Astrocyte (in vitro differentiated cells and primary cell): ENCODE measurements around the gene HSD17B12. TPM values are rescaled to one million over a fixed set of nuclear protein-coding genes. Genes with fewer than 3 reads are reported as not detected.
"Not testable (repeated sequence)": the region's sequence is repeated elsewhere in the genome, so short reads cannot be mapped to it uniquely, and the experiment has no call there.

Experiments used
- DNase-seq: peaks from one replicate; pipeline ENCODE4 v3.0.0-alpha.2; 2010; ENCODE audit warnings: low read depth
- FAIRE-seq: peaks from 2 replicates; lab custom pipeline; 2011; peaks lifted over from hg19 to GRCh38; lab: Jason Lieb, UNC
- H2AFZ ChIP-seq: 2 replicates; pipeline ENCODE4 v1.6.0; 2012; ENCODE audit warnings: low read depth, low read length, inconsistent platforms
- H3K27ac ChIP-seq: 2 replicates; pipeline ENCODE4 v1.5.1; 2011; ENCODE audit warnings: low read depth, low read length, inconsistent platforms
- H3K27me3 ChIP-seq: 2 replicates; pipeline ENCODE4 v1.6.0; 2011; ENCODE audit warnings: low read length, inconsistent platforms; ENCODE audit not compliant: insufficient read depth
- H3K36me3 ChIP-seq: 2 replicates; pipeline ENCODE4 v1.5.1; 2011; ENCODE audit warnings: low read length, inconsistent platforms; ENCODE audit not compliant: insufficient read depth
- H3K4me1 ChIP-seq: 2 replicates; pipeline ENCODE4 v1.5.1; 2011; ENCODE audit warnings: low read length, inconsistent platforms; ENCODE audit not compliant: insufficient read depth
- H3K4me2 ChIP-seq: 2 replicates; pipeline ENCODE4 v1.6.0; 2012; ENCODE audit warnings: low read length, inconsistent platforms
- H3K4me3 ChIP-seq: 2 replicates; pipeline ENCODE4 v1.5.1; 2011; ENCODE audit warnings: low read depth, mild to moderate bottlenecking, low read length, inconsistent platforms; ENCODE audit not compliant: insufficient read depth
- H3K79me2 ChIP-seq: 2 replicates; pipeline ENCODE4 v1.6.0; 2012; ENCODE audit warnings: mild to moderate bottlenecking, low read length, inconsistent platforms; ENCODE audit not compliant: insufficient read depth
- H3K9ac ChIP-seq: 2 replicates; pipeline ENCODE4 v1.6.0; 2012; ENCODE audit warnings: mild to moderate bottlenecking, low read length, inconsistent platforms
- H3K9me3 ChIP-seq: 2 replicates; pipeline ENCODE4 v1.5.1; 2012; ENCODE audit warnings: low read depth, mild to moderate bottlenecking, low read length, inconsistent platforms; ENCODE audit not compliant: insufficient read depth
- H4K20me1 ChIP-seq: 2 replicates; pipeline ENCODE4 v1.6.0; 2012; ENCODE audit warnings: low read length, inconsistent platforms; ENCODE audit not compliant: insufficient read depth
- H3K27ac Mint-ChIP-seq: one replicate; pipeline ENCODE4 v1.8.0; 2021; ENCODE audit warnings: mild to moderate bottlenecking, mixed read lengths; ENCODE audit not compliant: unreplicated experiment
- H3K27me3 Mint-ChIP-seq: one replicate; pipeline ENCODE4 v1.8.0; 2021; ENCODE audit warnings: low read depth, mixed read lengths; ENCODE audit not compliant: unreplicated experiment
- H3K36me3 Mint-ChIP-seq: one replicate; pipeline ENCODE4 v1.8.0; 2021; ENCODE audit warnings: low read depth, mixed read lengths; ENCODE audit not compliant: unreplicated experiment
- H3K4me1 Mint-ChIP-seq: one replicate; pipeline ENCODE4 v1.8.0; 2021; ENCODE audit warnings: low read depth, mixed read lengths; ENCODE audit not compliant: unreplicated experiment
- H3K4me3 Mint-ChIP-seq: one replicate; pipeline ENCODE4 v1.8.0; 2021; ENCODE audit warnings: mild to moderate bottlenecking, moderate library complexity, mixed read lengths; ENCODE audit not compliant: unreplicated experiment
- H3K9me3 Mint-ChIP-seq: one replicate; pipeline ENCODE4 v1.8.0; 2021; ENCODE audit warnings: mild to moderate bottlenecking, mixed read lengths; ENCODE audit not compliant: unreplicated experiment
- CTCF ChIP-seq: IDR thresholded peaks from 2 replicates; pipeline ENCODE4 v1.5.1; 2011; ENCODE audit warnings: low read depth, mild to moderate bottlenecking, inconsistent platforms, low read length, moderate library complexity; ENCODE audit not compliant: insufficient read depth
- EZH2 ChIP-seq: IDR thresholded peaks from 2 replicates; pipeline ENCODE4 v1.6.1; 2012; ENCODE audit warnings: mild to moderate bottlenecking, low read length, inconsistent platforms; ENCODE audit not compliant: insufficient read depth
- total RNA-seq: library from RNA; stranded (reverse); gene quantifications from 2 replicates; pipeline ENCODE4 v1.2.1, GENCODE V29; 2021

The HSD17B12 gene
- total RNA-seq, 1 donor from 2014 or later: 132 TPM

DNA sequence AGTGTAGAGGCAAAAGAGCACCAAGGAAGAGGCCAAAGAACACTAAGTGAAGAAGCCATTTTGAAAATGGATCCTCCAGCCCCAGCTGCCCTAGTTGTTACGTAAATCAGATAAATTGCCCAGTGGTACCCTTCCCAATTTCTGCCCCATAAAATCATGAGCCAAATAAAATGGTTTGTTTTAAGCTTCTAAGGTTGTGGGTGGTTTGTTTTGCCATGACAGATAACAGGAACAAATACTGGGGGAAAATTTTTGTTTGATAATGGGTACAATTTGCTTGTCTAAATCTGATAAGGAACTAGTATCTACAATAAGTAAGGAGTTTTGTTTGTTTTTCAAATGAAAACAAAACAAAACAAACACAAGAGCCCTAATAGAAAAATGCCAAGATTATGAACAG, 30.6 kb upstream of the HSD17B12 start:
- Mint-ChIP-seq H3K27me3 (peaks cover 10% of the 10 kb centered on the region), H3K27ac (no peak overlapping the region), H3K9me3 (no peaks in the 10 kb centered on the region), H3K36me3 (peaks cover 3% of the 10 kb centered on the region), H3K4me1 (peaks cover 2% of the 10 kb centered on the region), H3K4me3 (no peak overlapping the region)
- Histone ChIP-seq H2AFZ (no peak overlapping the region), H3K9me3 (no peaks in the 10 kb centered on the region), H3K27me3 (no peaks in the 10 kb centered on the region), H3K4me1 (peaks cover 3% of the 10 kb centered on the region), H3K9ac (no peak overlapping the region), H3K79me2 (peaks cover 17% of the 10 kb centered on the region), H3K4me3 (no peak overlapping the region), H4K20me1 (no peaks in the 10 kb centered on the region), H3K4me2 (no peak overlapping the region), H3K36me3 (peaks cover 2% of the 10 kb centered on the region), H3K27ac (no peak overlapping the region)
- TF ChIP-seq EZH2 (no peak), CTCF (no peak)
- FAIRE-seq (no peak), DNase-seq (no peak)

DNA sequence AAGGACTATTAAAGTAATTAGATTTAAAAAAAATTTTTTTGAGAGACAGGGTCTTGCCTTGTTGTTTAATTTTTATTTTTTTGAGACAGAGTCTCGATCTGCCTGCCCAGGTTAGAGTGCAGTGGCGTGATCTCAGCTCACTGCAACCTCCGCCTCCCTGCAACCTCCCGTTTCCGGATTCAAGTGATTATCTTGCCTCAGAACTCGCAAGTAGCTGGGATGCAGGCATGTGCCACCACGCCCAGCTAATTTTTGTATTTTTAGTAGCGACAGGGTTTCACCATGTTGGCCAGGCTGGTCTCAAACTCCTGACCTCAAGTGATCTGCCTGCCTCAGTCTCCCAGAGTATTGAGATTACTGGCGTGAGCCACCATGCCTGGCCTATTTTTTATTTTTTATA, 17.5 kb upstream of the HSD17B12 start:
- not testable (repeated sequence) for H3K9me3 Mint-ChIP-seq, H3K79me2 ChIP-seq, H3K4me1 Mint-ChIP-seq, H3K36me3 Mint-ChIP-seq, H3K36me3 ChIP-seq, H3K27ac ChIP-seq, H3K4me3 Mint-ChIP-seq, H2AFZ ChIP-seq, H3K4me3 ChIP-seq, H3K9me3 ChIP-seq, H3K27ac Mint-ChIP-seq, FAIRE-seq, H3K27me3 Mint-ChIP-seq, DNase-seq, H3K4me1 ChIP-seq, H4K20me1 ChIP-seq, H3K9ac ChIP-seq, H3K4me2 ChIP-seq, H3K27me3 ChIP-seq

DNA sequence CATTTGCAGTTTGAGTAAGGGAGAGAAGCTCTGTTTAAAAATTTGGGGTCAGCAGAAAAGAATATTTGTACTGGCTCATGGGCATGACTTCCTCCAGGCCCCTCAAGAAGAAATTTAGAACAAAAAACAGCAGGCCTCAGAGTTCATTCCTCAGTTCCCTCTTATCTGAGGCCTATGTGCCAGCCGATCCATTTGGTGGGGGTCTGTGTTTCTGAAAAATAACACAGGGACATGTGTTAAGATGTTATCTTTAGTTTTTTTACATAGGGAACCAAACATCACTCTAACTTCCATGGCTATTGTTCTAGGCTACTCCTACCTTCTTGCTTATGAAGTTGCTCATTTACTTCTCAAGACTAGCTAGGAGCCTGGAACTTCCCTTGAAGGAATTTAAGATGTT, 16.2 kb upstream of the HSD17B12 start:
- no peak overlapping the region for H3K4me2 ChIP-seq
- Mint-ChIP-seq H3K4me3 (no peak overlapping the region), H3K4me1 (no peaks in the 10 kb centered on the region), H3K27ac (no peak overlapping the region), H3K27me3 (no peaks in the 10 kb centered on the region), H3K36me3 (no peaks in the 10 kb centered on the region), H3K9me3 (no peaks in the 10 kb centered on the region)
- DNase-seq: no peak
- no peak overlapping the region for H3K4me3 ChIP-seq
- no peaks in the 10 kb centered on the region for H3K27me3 ChIP-seq
- no peak for FAIRE-seq
- H3K36me3 ChIP-seq: no peaks in the 10 kb centered on the region
- H3K27ac ChIP-seq: no peak overlapping the region
- H3K9me3 ChIP-seq: no peaks in the 10 kb centered on the region
- H3K79me2 ChIP-seq: no peaks in the 10 kb centered on the region
- no peak for TF ChIP-seq CTCF
- no peak for TF ChIP-seq EZH2
- H3K9ac ChIP-seq: no peak overlapping the region
- no peaks in the 10 kb centered on the region for H3K4me1 ChIP-seq
- H4K20me1 ChIP-seq: no peaks in the 10 kb centered on the region
- H2AFZ ChIP-seq: no peak overlapping the region

- not testable (repeated sequence) for H3K4me1 Mint-ChIP-seq, H4K20me1 ChIP-seq
Measured at GRCh38 chr11:43671284-43671683, 9.3 kb upstream of the HSD17B12 start.

More at GRCh38 chr11:43671284-43671683, 9.3 kb upstream of the HSD17B12 start:
- H3K4me2 ChIP-seq, H3K4me3 Mint-ChIP-seq, H3K4me3 ChIP-seq, H3K4me1 ChIP-seq, H3K27ac Mint-ChIP-seq, H3K27me3 Mint-ChIP-seq, H3K9ac ChIP-seq, H3K9me3 ChIP-seq, H3K27me3 ChIP-seq, DNase-seq, H3K36me3 ChIP-seq, H3K27ac ChIP-seq, FAIRE-seq, H3K9me3 Mint-ChIP-seq, H3K79me2 ChIP-seq, H2AFZ ChIP-seq, H3K36me3 Mint-ChIP-seq: not testable (repeated sequence)
